HEK293 (cell line): Measurements from ENCODE around the gene LMTK2.

Experiments
- CTCF ChIP-seq: fragments of 450-650 bp; formaldehyde crosslinking; IDR thresholded peaks from 2 replicates; pipeline ENCODE4 v1.5.1; 2016; ENCODE audit warnings: missing biosample characterization, missing genetic modification characterization
- KLF1 ChIP-seq: fragments of 450-650 bp; formaldehyde crosslinking; IDR thresholded peaks from 2 replicates; pipeline ENCODE4 v1.5.1; 2016; ENCODE audit warnings: missing biosample characterization, missing genetic modification characterization
- ZNF658 ChIP-seq: fragments of 450-650 bp; formaldehyde crosslinking; IDR thresholded peaks from 2 replicates; pipeline ENCODE4; 2016; ENCODE audit warnings: missing biosample characterization, missing genetic modification characterization
- TF ChIP-seq, protein P1 (sequence below): fragments of 450-650 bp; formaldehyde crosslinking; IDR thresholded peaks from 2 replicates; pipeline ENCODE4 v1.5.1; 2017; ENCODE audit warnings: missing biosample characterization, missing genetic modification characterization

GRCh38 chr7:98187138-98187502 is 80.5 kb downstream of the LMTK2 start:
- TF ChIP-seq KLF1 (tag by site-specific recombination) = no peak
- TF ChIP-seq ZNF658 (tag by site-specific recombination) = no peak
- no peak for TF ChIP-seq CTCF (tag by site-specific recombination)
- TF ChIP-seq, protein P1, sequence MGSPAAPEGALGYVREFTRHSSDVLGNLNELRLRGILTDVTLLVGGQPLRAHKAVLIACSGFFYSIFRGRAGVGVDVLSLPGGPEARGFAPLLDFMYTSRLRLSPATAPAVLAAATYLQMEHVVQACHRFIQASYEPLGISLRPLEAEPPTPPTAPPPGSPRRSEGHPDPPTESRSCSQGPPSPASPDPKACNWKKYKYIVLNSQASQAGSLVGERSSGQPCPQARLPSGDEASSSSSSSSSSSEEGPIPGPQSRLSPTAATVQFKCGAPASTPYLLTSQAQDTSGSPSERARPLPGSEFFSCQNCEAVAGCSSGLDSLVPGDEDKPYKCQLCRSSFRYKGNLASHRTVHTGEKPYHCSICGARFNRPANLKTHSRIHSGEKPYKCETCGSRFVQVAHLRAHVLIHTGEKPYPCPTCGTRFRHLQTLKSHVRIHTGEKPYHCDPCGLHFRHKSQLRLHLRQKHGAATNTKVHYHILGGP (tag by site-specific recombination) = no peak
